ENCODE data around the gene RPRD1B.

Gene RPRD1B

GRCh38 chr20:38034961-38035360, 1.4 kb downstream of the RPRD1B start:
- DNase-seq (ENCODE audit: extremely low read depth in 1 of 2, low read depth in 1 of 2) = no peak

- DNase-seq (ENCODE audit: extremely low read depth in 1 of 2, low read depth in 1 of 2) = no peak
These were observed 2.8 kb downstream of the RPRD1B start for GRCh38 chr20:38036366-38036765.

- DNase-seq (ENCODE audit: extremely low read depth in 1 of 2, low read depth in 1 of 2) = no peak
These were observed 6.7 kb downstream of the RPRD1B start for GRCh38 chr20:38040276-38040675.

- DNase-seq (ENCODE audit: extremely low read depth in 1 of 2, low read depth in 1 of 2) = no peak
These were observed 10.2 kb downstream of the RPRD1B start for GRCh38 chr20:38043512-38044300.

- DNase-seq (ENCODE audit: extremely low read depth in 1 of 2, low read depth in 1 of 2) = no peak
These were observed 11.1 kb downstream of the RPRD1B start for GRCh38 chr20:38044685-38045084.

- DNase-seq (ENCODE audit: extremely low read depth in 1 of 2, low read depth in 1 of 2) = no peak
These were observed 13.0 kb downstream of the RPRD1B start for GRCh38 chr20:38046572-38046971.

GRCh38 chr20:38049800-38050199, 16.3 kb downstream of the RPRD1B start:
- no peak for DNase-seq (ENCODE audit: extremely low read depth in 1 of 2, low read depth in 1 of 2)

- no peak for DNase-seq (ENCODE audit: extremely low read depth in 1 of 2, low read depth in 1 of 2)
These were observed 17.1 kb downstream of the RPRD1B start for GRCh38 chr20:38050686-38051085.

GRCh38 chr20:38052870-38053269, 19.3 kb downstream of the RPRD1B start:
- no peak for DNase-seq (ENCODE audit: extremely low read depth in 1 of 2, low read depth in 1 of 2)

- DNase-seq (ENCODE audit: extremely low read depth in 1 of 2, low read depth in 1 of 2) = no peak
These were observed 21.1 kb downstream of the RPRD1B start for GRCh38 chr20:38054647-38055046.

- DNase-seq (ENCODE audit: extremely low read depth in 1 of 2, low read depth in 1 of 2) = no peak
These were observed 21.7 kb downstream of the RPRD1B start for GRCh38 chr20:38055294-38055693.

GRCh38 chr20:38055848-38056247, 22.3 kb downstream of the RPRD1B start:
- no peak for DNase-seq (ENCODE audit: extremely low read depth in 1 of 2, low read depth in 1 of 2)

- DNase-seq (ENCODE audit: extremely low read depth in 1 of 2, low read depth in 1 of 2) = peak; percentile 34 to 70
These were observed 23.9 kb downstream of the RPRD1B start for GRCh38 chr20:38057351-38057972.

- DNase-seq (ENCODE audit: extremely low read depth in 1 of 2, low read depth in 1 of 2) = no peak
These were observed 26.3 kb downstream of the RPRD1B start for GRCh38 chr20:38059832-38060231.

GRCh38 chr20:38060536-38060935, 27.0 kb downstream of the RPRD1B start:
- DNase-seq (ENCODE audit: extremely low read depth in 1 of 2, low read depth in 1 of 2) = no peak

GRCh38 chr20:38061109-38061508, 27.6 kb downstream of the RPRD1B start:
- DNase-seq (ENCODE audit: extremely low read depth in 1 of 2, low read depth in 1 of 2) = no peak

GRCh38 chr20:38062890-38063289, 29.3 kb downstream of the RPRD1B start:
- no peak for DNase-seq (ENCODE audit: extremely low read depth in 1 of 2, low read depth in 1 of 2)

GRCh38 chr20:38063911-38064530, 30.5 kb downstream of the RPRD1B start:
- DNase-seq (ENCODE audit: extremely low read depth in 1 of 2, low read depth in 1 of 2) = no peak

GRCh38 chr20:38065764-38066375, 32.3 kb downstream of the RPRD1B start:
- DNase-seq (ENCODE audit: extremely low read depth in 1 of 2, low read depth in 1 of 2) = no peak

GRCh38 chr20:38066969-38067716, 33.6 kb downstream of the RPRD1B start:
- no peak for DNase-seq (ENCODE audit: extremely low read depth in 1 of 2, low read depth in 1 of 2)
